H1 (cell line): Measurements from ENCODE around the gene ATPAF2. TPM values are rescaled to one million over a fixed set of nuclear protein-coding genes. Genes with fewer than 3 reads are reported as not detected.

Experiments
- CTCF ChIA-PET: fragments of 300-600 bp; sonication (Branson Sonifier 250); formaldehyde crosslinking; loops from one replicate; lab custom pipeline; 2021; ENCODE audit not compliant: partially characterized antibody; lab: Charles Lee
- POLR2A ChIA-PET: fragments of 300-600 bp; sonication (Branson Sonifier 250); formaldehyde crosslinking; loops from one replicate; lab custom pipeline; 2021; ENCODE audit warnings: inconsistent platforms; ENCODE audit not compliant: partially characterized antibody; lab: Charles Lee
- DNase-seq, 2 experiments: peaks; one replicate each; pipeline versions ENCODE4 v3.0.0 to v3.0.0-alpha.2; 2010 to 2022; ENCODE audit warnings: low spot score in 2 of 2, low read depth in 1 of 2, mixed read lengths in 1 of 2
- FAIRE-seq: peaks from 2 replicates; lab custom pipeline; 2011; peaks lifted over from hg19 to GRCh38; lab: Jason Lieb, UNC
- H2AFZ ChIP-seq: 2 replicates; pipeline ENCODE4 v1.8.1; 2012; ENCODE audit warnings: low read length, inconsistent platforms
- H2AK5ac ChIP-seq: 2 replicates; pipeline ENCODE4 v1.6.1; 2013; ENCODE audit warnings: low read depth, low read length
- H2BK120ac ChIP-seq: replicated peaks from 2 replicates; pipeline ENCODE3; 2013; ENCODE audit warnings: low read depth, low read length, inconsistent platforms
- H2BK12ac ChIP-seq: 2 replicates; pipeline ENCODE4 v1.6.1; 2013; ENCODE audit warnings: low read depth, low read length
- H2BK15ac ChIP-seq: 2 replicates; pipeline ENCODE4 v1.6.1; 2013; ENCODE audit warnings: low read length
- H2BK20ac ChIP-seq: 2 replicates; pipeline ENCODE4 v1.6.1; 2013; ENCODE audit warnings: low read length
- H2BK5ac ChIP-seq: 2 replicates; pipeline ENCODE4 v1.6.1; 2013; ENCODE audit warnings: low read depth, low read length
- H3K14ac ChIP-seq: 2 replicates; pipeline ENCODE4 v1.6.1; 2013; ENCODE audit warnings: inconsistent platforms; ENCODE audit not compliant: insufficient read length
- H3K18ac ChIP-seq: 2 replicates; pipeline ENCODE4 v1.6.1; 2013; ENCODE audit warnings: low read length; ENCODE audit errors: extremely low read depth
- H3K23ac ChIP-seq: 2 replicates; pipeline ENCODE4 v1.6.1; 2013; ENCODE audit warnings: inconsistent platforms; ENCODE audit not compliant: insufficient read length
- H3K23me2 ChIP-seq: 2 replicates; pipeline ENCODE4 v1.6.1; 2013; ENCODE audit warnings: low read depth, low read length
- H3K27ac ChIP-seq: 2 replicates; pipeline ENCODE4 v1.6.1; 2011; ENCODE audit warnings: low read depth, low read length, inconsistent platforms
- H3K27me3 ChIP-seq, 4 experiments: replicated peaks in 1 of 4; 1 replicate in 1 of 4; 2 replicates in 3 of 4; pipeline versions ENCODE4 v1.6.1 to v1.8.1; 2011 to 2013; ENCODE audit warnings: low read length in 3 of 4, mild to moderate bottlenecking in 3 of 4, inconsistent platforms in 2 of 4, mixed read lengths in 2 of 4, moderate library complexity in 1 of 4; ENCODE audit not compliant: control insufficient read depth in 3 of 4, insufficient read depth in 3 of 4; ENCODE audit errors: extremely low read depth in 1 of 4
- H3K36me3 ChIP-seq, 4 experiments: 2 replicates each; pipeline versions ENCODE4 v1.6.1 to v1.8.1; 2011 to 2013; ENCODE audit warnings: mild to moderate bottlenecking in 4 of 4, low read length in 3 of 4, moderate library complexity in 2 of 4, control low read depth in 1 of 4, inconsistent platforms in 1 of 4; ENCODE audit not compliant: insufficient read depth in 4 of 4, control insufficient read depth in 2 of 4
- H3K4ac ChIP-seq: replicated peaks from 2 replicates; pipeline ENCODE3; 2013; ENCODE audit warnings: low read length, low read depth, mixed read lengths, inconsistent platforms; ENCODE audit not compliant: insufficient read length
- H3K4me1 ChIP-seq, 4 experiments: replicated peaks in 1 of 4; 1 replicate in 1 of 4; 2 replicates in 3 of 4; pipeline versions ENCODE4 v1.6.1 to v1.8.1; 2011 to 2013; ENCODE audit warnings: low read length in 3 of 4, inconsistent platforms in 2 of 4, mixed read lengths in 1 of 4; ENCODE audit not compliant: insufficient read depth in 4 of 4, control insufficient read depth in 3 of 4
- H3K4me2 ChIP-seq, 2 experiments: 2 replicates each; pipeline versions ENCODE4 v1.6.1 to v1.8.1; 2011 to 2013; ENCODE audit warnings: low read depth in 2 of 2, low read length in 2 of 2, control low read depth in 1 of 2, inconsistent platforms in 1 of 2, mild to moderate bottlenecking in 1 of 2; ENCODE audit not compliant: insufficient read depth in 1 of 2
- H3K4me3 ChIP-seq, 4 experiments: fragments of 200-600, 300-600 bp in 1 of 4; sonication (generic), shearing (Covaris generic), sonication (Bioruptor Twin) in 1 of 4; 2 replicates each; pipeline versions ENCODE4 v1.5.1 to v1.8.1; 2011 to 2016; ENCODE audit warnings: low read length in 4 of 4, low read depth in 3 of 4, control low read depth in 2 of 4, inconsistent platforms in 2 of 4, mild to moderate bottlenecking in 2 of 4, mixed read lengths in 1 of 4, moderate library complexity in 1 of 4; ENCODE audit not compliant: insufficient read depth in 2 of 4; ENCODE audit errors: extremely low read depth in 1 of 4
- H3K56ac ChIP-seq: replicated peaks from 2 replicates; pipeline ENCODE3; 2013; ENCODE audit warnings: low read depth, mild to moderate bottlenecking, mixed read lengths, low read length, inconsistent platforms; ENCODE audit not compliant: insufficient read length
- H3K79me1 ChIP-seq: 2 replicates; pipeline ENCODE4 v1.6.1; 2013; ENCODE audit warnings: low read depth, low read length, control low read depth
- H3K79me2 ChIP-seq, 2 experiments: 2 replicates each; pipeline versions ENCODE4 v1.6.1 to v1.8.1; 2012 to 2013; ENCODE audit warnings: low read length in 2 of 2, mild to moderate bottlenecking in 2 of 2, inconsistent platforms in 1 of 2; ENCODE audit not compliant: insufficient read depth in 2 of 2, control insufficient read depth in 1 of 2
- H3K9ac ChIP-seq, 4 experiments: replicated peaks in 1 of 4; 1 replicate in 1 of 4; 2 replicates in 3 of 4; pipeline versions ENCODE4 v1.6.1 to v1.8.1; 2011 to 2013; ENCODE audit warnings: low read depth in 3 of 4, low read length in 3 of 4, control low read depth in 2 of 4, mild to moderate bottlenecking in 2 of 4, moderate library complexity in 2 of 4, inconsistent platforms in 1 of 4; ENCODE audit errors: extremely low read depth in 1 of 4
- H3K9me3 ChIP-seq, 2 experiments: 2 replicates each; pipeline versions ENCODE4 v1.6.1 to v1.8.1; 2012 to 2013; ENCODE audit warnings: mild to moderate bottlenecking in 2 of 2, moderate library complexity in 2 of 2, control low read depth in 1 of 2, inconsistent platforms in 1 of 2, low read depth in 1 of 2, low read length in 1 of 2, mixed read lengths in 1 of 2; ENCODE audit not compliant: insufficient read depth in 2 of 2
- H4K20me1 ChIP-seq, 2 experiments: replicated peaks in 1 of 2; 2 replicates each; pipeline versions ENCODE3 to v1.8.1; 2011 to 2013; ENCODE audit warnings: inconsistent platforms in 2 of 2, low read length in 2 of 2, mild to moderate bottlenecking in 1 of 2; ENCODE audit not compliant: insufficient read depth in 2 of 2, control insufficient read depth in 1 of 2
- H4K5ac ChIP-seq: 2 replicates; pipeline ENCODE4 v1.6.1; 2013; ENCODE audit warnings: low read length, low read depth, mixed read lengths, inconsistent platforms; ENCODE audit not compliant: insufficient read length
- H4K8ac ChIP-seq: 2 replicates; pipeline ENCODE4 v1.8.0; 2013; ENCODE audit warnings: mild to moderate bottlenecking, moderate library complexity, low read length, inconsistent platforms; ENCODE audit not compliant: insufficient read depth; ENCODE audit errors: extremely low read depth
- H4K91ac ChIP-seq: replicated peaks from 2 replicates; pipeline ENCODE3; 2013; ENCODE audit warnings: low read length, mixed read lengths, inconsistent platforms; ENCODE audit not compliant: insufficient read length
- ASH2L ChIP-seq: fragments of 200-600, 300-600 bp; sonication (generic); IDR thresholded peaks from one replicate; pipeline ENCODE4 v1.7.1; 2017; ENCODE audit warnings: low read length
- ATF3 ChIP-seq: IDR thresholded peaks from 2 replicates; pipeline ENCODE4 v1.6.1; 2011; ENCODE audit warnings: low read depth, mild to moderate bottlenecking, low read length; ENCODE audit not compliant: insufficient read depth
- GABPA ChIP-seq: IDR thresholded peaks from 2 replicates; pipeline ENCODE4 v1.6.1; 2011; ENCODE audit warnings: mild to moderate bottlenecking, low read length, moderate library complexity, borderline replicate concordance; ENCODE audit not compliant: insufficient read depth
- HDAC6 ChIP-seq: IDR thresholded peaks from one replicate; pipeline ENCODE4 v1.7.1; 2012; ENCODE audit warnings: low read depth, mild to moderate bottlenecking, inconsistent platforms, low read length, moderate library complexity
- SP1 ChIP-seq: IDR thresholded peaks from 2 replicates; pipeline ENCODE4 v1.6.1; 2011; ENCODE audit warnings: low read depth, low read length
- SP2 ChIP-seq: IDR thresholded peaks from 2 replicates; pipeline ENCODE4 v1.6.1; 2012; ENCODE audit warnings: mild to moderate bottlenecking, low read length, inconsistent platforms
- TAF1 ChIP-seq: IDR thresholded peaks from 2 replicates; pipeline ENCODE4 v1.6.1; 2011; ENCODE audit warnings: mild to moderate bottlenecking, low read depth, low read length
- TEAD4 ChIP-seq: IDR thresholded peaks from 2 replicates; pipeline ENCODE4 v1.6.1; 2012; ENCODE audit warnings: low read depth, low read length, inconsistent platforms, mixed read lengths
- WGBS, 2 experiments: shearing (Covaris generic) in 1 of 2; methylation state at CpG; one replicate each; pipeline versions ENCODE4 v1.1.6 to v1.1.7; 2013 to 2015; ENCODE audit warnings: low lambda C conversion rate in 2 of 2, mixed read lengths in 2 of 2, inconsistent platforms in 1 of 2, low coverage in 1 of 2, missing lambda C conversion rate in 1 of 2; ENCODE audit not compliant: insufficient replicate concordance in 2 of 2, insufficient coverage in 1 of 2, insufficient read length in 1 of 2; ENCODE audit errors: extremely low coverage in 1 of 2, missing lambda C conversion rate in 1 of 2; 5-methylcytosine and 5-hydroxymethylcytosine counted together
- polyA plus RNA-seq, 7 experiments: library from polyadenylated mRNA; depleted of rRNA in 3 of 7; stranded (reverse) in 5 of 7; unstranded in 2 of 7; fragments of >200 nt in 5 of 7; fragments of 200-250 nt in 2 of 7; gene quantifications; 1 replicate in 5 of 7; 2 replicates in 1 of 7; 4 replicates in 1 of 7; pipeline versions ENCODE4 v1.2.1 to v1.2.3, GENCODE V29; 2011 to 2013; ENCODE audit warnings: missing spikeins in 2 of 7, mixed read lengths in 2 of 7
- total RNA-seq: library from RNA; stranded (reverse); fragmentation: NEBNext Ultra II Directional; extraction: Animal tissue kit (Norgen Biotek cat#: 25700); gene quantifications from 2 replicates; pipeline ENCODE4 v1.2.1, GENCODE V29; 2021

The ATPAF2 gene
- total and polyA plus RNA-seq, 2 of the 8 experiments (the other 6 are each of a cell fraction or from before 2014, with no cell fraction given), result 19.6 to 22.9 TPM

DNA sequence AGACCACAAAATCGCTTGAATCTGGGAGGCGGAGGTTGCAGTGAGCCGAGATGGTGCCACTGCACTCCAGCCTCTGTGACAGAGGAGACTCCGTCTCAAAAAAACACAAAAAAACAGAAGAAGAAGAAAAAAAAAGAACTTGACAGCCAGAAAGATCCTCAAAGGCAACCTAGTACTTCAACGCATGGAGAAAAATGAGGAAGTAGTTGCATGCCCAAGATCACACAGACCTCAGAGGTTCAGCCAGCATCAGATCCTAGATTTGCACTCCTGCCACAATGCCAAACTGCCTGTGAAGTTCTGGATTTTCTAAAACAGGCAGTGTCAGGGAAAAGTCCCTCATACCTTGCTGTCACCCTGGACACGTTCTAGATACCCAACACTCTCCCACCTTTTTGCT is 1.5 kb downstream of the ATPAF2 start:
- H3K27me3 ChIP-seq, result peaks cover 0 to 6% (median 3%) of the 10 kb centered on the region in 4 experiments; a peak in 2 of 7 replicates
- H4K20me1 ChIP-seq, result peaks cover 4 to 5% of the 10 kb centered on the region in 2 experiments
- WGBS, 2 experiments, result 90% methylated on average over 6 of the region's 6 CpGs; no CpG with 5 or more reads in 1 of the 2 experiments
- no peak for DNase-seq
- POLR2A ChIA-PET, result interaction anchor here (1.0 to 1.5 kb wide), 2 partner anchors 31 kb away, joined by 3 to 6 read pairs; no protein-coding TSS in a partner anchor
- H3K79me1 ChIP-seq, result peaks cover 3% of the 10 kb centered on the region
- H2BK15ac ChIP-seq, result no peak overlapping the region
- no peak overlapping the region for H2AK5ac ChIP-seq
- H3K4me1 ChIP-seq, result peaks cover 0 to 4% (median 2%) of the 10 kb centered on the region in 4 experiments; a peak in 6 of 7 replicates
- no peak overlapping the region for H4K5ac ChIP-seq
- no peak overlapping the region for H4K91ac ChIP-seq
- H3K18ac ChIP-seq, result no peak overlapping the region
- H3K79me2 ChIP-seq, result peaks cover 0 to 20% of the 10 kb centered on the region in 2 experiments; a peak in 1 of 4 replicates
- H2BK120ac ChIP-seq, result no peak overlapping the region
- H4K8ac ChIP-seq, result no peak overlapping the region
- H3K14ac ChIP-seq, result no peak overlapping the region
- H3K36me3 ChIP-seq, result no peaks in the 10 kb centered on the region
- no peak overlapping the region for H2BK5ac ChIP-seq
- H3K23ac ChIP-seq, result no peak overlapping the region
- H3K4me3 ChIP-seq, result peak overlapping the region in 1 of 4 experiments; percentile 83; a peak in 1 of 8 replicates
- peaks cover 7% of the 10 kb centered on the region for H3K23me2 ChIP-seq
- no peak overlapping the region for H2AFZ ChIP-seq
- no peak overlapping the region for H3K56ac ChIP-seq
- H2BK20ac ChIP-seq, result no peak overlapping the region
- peak overlapping the region in 1 of 2 experiments; percentile 71; a peak in 1 of 4 replicates for H3K4me2 ChIP-seq
- no peak overlapping the region for H2BK12ac ChIP-seq
- no peaks in the 10 kb centered on the region for H3K9me3 ChIP-seq
- H3K9ac ChIP-seq, result no peak overlapping the region
- TF ChIP-seq TEAD4, result no peak
- no peak for TF ChIP-seq TAF1
- no peak for TF ChIP-seq HDAC6
- no peak for TF ChIP-seq ATF3
- TF ChIP-seq ASH2L, result no peak
- TF ChIP-seq SP2, result no peak
- TF ChIP-seq GABPA, result no peak
- TF ChIP-seq SP1, result no peak
- no peak for FAIRE-seq
- no peak overlapping the region for H3K4ac ChIP-seq
- H3K27ac ChIP-seq, result no peak overlapping the region
- CTCF ChIA-PET, result interaction anchor here (0.8 to 1.7 kb wide), 8 partner anchors 9 to 178 kb away, joined by 3 to 5 read pairs (median 4); no protein-coding TSS in a partner anchor
